ENCODE data around the gene PPP1R12A. TPM values are rescaled to one million over a fixed set of nuclear protein-coding genes. Genes with fewer than 3 reads are reported as not detected.

Gene PPP1R12A
- total and polyA plus RNA-seq, 12 donors, result 11.5 to 73.5 (median 58.6) TPM

DNA sequence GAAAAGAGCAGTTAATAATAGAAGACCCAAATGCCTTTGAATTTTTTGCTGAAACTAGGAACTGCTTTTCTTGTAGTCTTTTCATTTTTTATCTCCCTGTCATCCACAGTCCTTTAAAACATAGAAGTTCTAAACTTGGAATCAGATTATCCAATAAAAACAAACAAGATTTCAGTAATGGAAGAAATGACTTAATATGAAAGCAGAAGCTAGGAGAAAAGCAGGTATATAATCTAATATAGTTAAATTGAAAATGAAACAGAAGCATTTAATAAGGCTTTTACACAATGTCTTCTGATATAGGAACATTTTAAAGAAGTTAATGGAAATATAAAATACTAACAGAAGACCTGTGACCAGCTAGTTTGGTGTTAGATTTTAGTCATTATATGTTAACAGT lies 26.5 kb downstream of the PPP1R12A start:
- no peak for DNase-seq
- TF ChIP-seq, protein P1, sequence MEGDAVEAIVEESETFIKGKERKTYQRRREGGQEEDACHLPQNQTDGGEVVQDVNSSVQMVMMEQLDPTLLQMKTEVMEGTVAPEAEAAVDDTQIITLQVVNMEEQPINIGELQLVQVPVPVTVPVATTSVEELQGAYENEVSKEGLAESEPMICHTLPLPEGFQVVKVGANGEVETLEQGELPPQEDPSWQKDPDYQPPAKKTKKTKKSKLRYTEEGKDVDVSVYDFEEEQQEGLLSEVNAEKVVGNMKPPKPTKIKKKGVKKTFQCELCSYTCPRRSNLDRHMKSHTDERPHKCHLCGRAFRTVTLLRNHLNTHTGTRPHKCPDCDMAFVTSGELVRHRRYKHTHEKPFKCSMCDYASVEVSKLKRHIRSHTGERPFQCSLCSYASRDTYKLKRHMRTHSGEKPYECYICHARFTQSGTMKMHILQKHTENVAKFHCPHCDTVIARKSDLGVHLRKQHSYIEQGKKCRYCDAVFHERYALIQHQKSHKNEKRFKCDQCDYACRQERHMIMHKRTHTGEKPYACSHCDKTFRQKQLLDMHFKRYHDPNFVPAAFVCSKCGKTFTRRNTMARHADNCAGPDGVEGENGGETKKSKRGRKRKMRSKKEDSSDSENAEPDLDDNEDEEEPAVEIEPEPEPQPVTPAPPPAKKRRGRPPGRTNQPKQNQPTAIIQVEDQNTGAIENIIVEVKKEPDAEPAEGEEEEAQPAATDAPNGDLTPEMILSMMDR (IDR thresholded peaks at IDR 0.05), result no peak
- intact Hi-C loops (cut with DNase I), result no loop called here
- H3K36me3 ChIP-seq, result no peaks in the 10 kb centered on the region
- no peak for ATAC-seq
- no peaks in the 10 kb centered on the region for H3K27me3 ChIP-seq
- H3K27ac ChIP-seq, result peak overlapping the region in 3 of 10 donors; percentile 3 to 32 (median 17)
- no peaks in the 10 kb centered on the region for H3K9me3 ChIP-seq
- H3K4me3 ChIP-seq, result no peak overlapping the region
- peaks cover 0 to 64% (median 37%) of the 10 kb centered on the region in 9 donors for H3K4me1 ChIP-seq

DNA sequence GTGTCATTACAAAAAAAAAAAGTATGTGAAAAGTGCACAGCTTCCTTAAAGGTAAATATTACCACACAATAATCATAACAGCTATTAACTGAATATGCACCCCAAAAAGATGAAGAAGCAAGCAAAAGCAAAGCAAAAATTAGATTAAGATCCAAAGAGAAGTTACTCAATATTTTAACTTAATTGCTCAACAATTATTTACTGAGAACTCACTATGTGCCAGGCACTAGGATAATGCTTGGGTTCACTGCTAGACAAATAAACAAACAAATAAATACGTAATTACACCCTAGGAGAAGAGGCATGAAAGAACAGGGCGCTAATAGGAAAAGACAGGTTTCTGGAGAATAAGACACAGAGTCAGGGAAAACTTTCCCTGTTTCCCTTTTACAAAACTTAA lies 33.4 kb downstream of the PPP1R12A start:
- TF ChIP-seq, protein P1 (IDR thresholded peaks at IDR 0.05), result no peak

DNA sequence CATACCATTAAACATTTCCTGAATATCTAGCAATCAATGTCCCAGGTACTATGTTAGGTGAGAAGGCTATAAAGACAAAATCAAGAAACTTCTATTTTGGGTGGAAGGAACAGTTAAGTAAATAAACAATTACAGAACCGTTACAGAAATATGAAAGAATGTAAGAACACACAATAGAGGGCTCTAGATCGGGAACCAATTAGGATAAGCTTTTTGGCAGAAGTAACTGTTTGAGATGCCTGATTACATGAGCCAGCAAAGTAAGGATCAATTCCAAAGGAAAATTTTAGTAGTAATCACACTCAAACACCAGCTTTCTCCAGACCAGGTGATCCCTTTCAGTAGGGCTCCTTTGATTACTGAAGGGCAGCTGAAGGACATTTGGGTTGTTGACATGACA lies 33.9 kb downstream of the PPP1R12A start:
- Histone ChIP-seq H3K4me1 (peaks cover 5 to 82% (median 52%) of the 10 kb centered on the region in 9 donors), H3K27ac (no peak overlapping the region), H3K4me3 (no peak overlapping the region), H3K9me3 (no peaks in the 10 kb centered on the region), H3K36me3 (no peaks in the 10 kb centered on the region), H3K27me3 (no peaks in the 10 kb centered on the region)
- 12 to 18% methylated on average over 2 of the region's 2 CpGs for WGBS, 2 donors
- DNase-seq (no peak), ATAC-seq (no peak)
- intact Hi-C loops (cut with DNase I), result no loop called here
- TF ChIP-seq, protein P1 (IDR thresholded peaks at IDR 0.05), result no peak

More for the DNA sequence above, 33.4 kb downstream of the PPP1R12A start:
- ATAC-seq (no peak), DNase-seq (no peak)
- peaks cover 5 to 77% (median 51%) of the 10 kb centered on the region in 9 donors for H3K4me1 ChIP-seq
- H3K27ac ChIP-seq, result no peak overlapping the region
- H3K27me3 ChIP-seq, result no peaks in the 10 kb centered on the region
- H3K36me3 ChIP-seq, result no peaks in the 10 kb centered on the region
- no peaks in the 10 kb centered on the region for H3K9me3 ChIP-seq
- WGBS, 2 donors, result 86 to 93% methylated on average over 2 of the region's 2 CpGs
- H3K4me3 ChIP-seq, result no peak overlapping the region
- intact Hi-C loops (cut with DNase I), result no loop called here

DNA sequence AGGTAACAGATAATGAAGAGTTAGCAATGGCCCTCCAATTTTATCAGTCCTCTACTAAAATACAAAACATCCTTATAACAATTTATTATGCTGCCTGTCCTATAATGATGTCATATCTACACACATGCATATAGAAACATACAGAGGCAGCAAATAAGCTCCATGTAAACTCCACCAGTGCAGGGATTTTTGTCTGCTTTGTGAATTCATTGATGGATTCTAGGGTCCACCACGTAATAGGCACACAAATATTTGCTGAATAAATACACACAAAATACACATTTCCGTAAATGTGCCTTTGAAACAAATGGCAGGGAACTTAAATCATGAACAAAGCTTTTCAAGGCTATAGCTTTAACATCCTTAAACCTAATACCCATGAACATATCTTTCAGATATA lies 34.7 kb downstream of the PPP1R12A start:
- no peak overlapping the region for H3K4me3 ChIP-seq
- no peak overlapping the region for H3K27ac ChIP-seq
- no peaks in the 10 kb centered on the region for H3K27me3 ChIP-seq
- peaks cover 5 to 82% (median 52%) of the 10 kb centered on the region in 9 donors for H3K4me1 ChIP-seq
- TF ChIP-seq, protein P1 (IDR thresholded peaks at IDR 0.05), result no peak
- DNase-seq (no peak), ATAC-seq (no peak)
- H3K9me3 ChIP-seq, result no peaks in the 10 kb centered on the region
- WGBS, 2 donors, result 91 to 95% methylated on average over 2 of the region's 2 CpGs
- intact Hi-C loops (cut with DNase I), result no loop called here
- H3K36me3 ChIP-seq, result no peaks in the 10 kb centered on the region
